Stimulated activated CD4-positive, alpha-beta T cell treated with anti-CD3 and anti-CD28 coated beads, TNF-alpha, amount 100 ng/mL, for 48 hours (primary cell): ENCODE measurements around the gene ITGB1BP1.

Source experiments
- DNase-seq, 3 donors: peaks; one replicate each; pipeline ENCODE4 v3.0.0-alpha.2; 2020; ENCODE audit warnings: low read depth in 3 of 3

Gene ITGB1BP1

DNA sequence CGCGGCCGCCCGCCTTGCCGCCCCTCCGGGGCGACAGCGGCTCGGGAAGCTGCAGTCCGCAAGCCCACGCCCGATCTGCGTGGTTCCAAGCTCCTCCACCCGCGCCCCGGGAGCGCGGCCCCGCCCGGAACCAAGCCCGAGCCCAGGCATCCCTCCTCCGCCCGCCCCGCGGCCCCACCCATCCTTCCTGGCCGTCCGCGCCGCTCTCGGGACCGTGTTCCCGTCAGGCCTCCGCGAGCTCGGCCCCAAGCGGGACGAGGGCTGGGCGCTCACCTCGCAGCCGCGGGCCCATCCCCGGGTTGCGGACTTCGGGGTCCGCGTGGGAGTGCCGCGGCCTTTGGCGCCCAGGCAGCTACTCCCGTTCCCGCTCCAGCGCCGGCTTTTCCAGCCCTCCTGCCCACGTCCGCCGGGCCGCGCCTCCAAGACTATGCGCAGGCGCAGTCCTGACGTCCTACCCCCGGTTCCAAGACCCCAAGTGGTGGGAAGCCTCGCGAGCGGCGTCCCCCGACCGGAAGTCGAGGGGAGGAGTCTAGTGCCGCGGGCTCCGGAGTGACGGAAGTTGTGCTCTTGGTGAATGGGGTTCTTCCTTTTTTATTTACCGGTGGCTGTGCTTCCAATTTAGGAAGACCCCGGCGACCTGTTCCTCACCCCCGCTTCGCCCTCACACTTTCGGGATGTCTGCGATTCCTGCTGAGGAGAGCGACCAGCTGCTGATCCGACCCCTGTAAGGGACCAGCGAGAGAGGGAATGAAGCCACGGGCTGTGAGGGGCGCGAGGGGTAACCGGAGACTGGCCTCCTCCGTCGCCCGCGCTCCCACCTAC lies at the start of gene ITGB1BP1, which contains the start of gene CPSF3:
TSS of gene ITGB1BP1 (minus strand) at position 429 of the 822 bp plus-strand sequence. CDS start 4,831 bp downstream, outside the sequence.
TSS of gene CPSF3 (plus strand) at position 555 of the 822 bp plus-strand sequence. CDS start at position 675, 120 bp downstream.
- peak; percentile 94 to 95 (median 95) for DNase-seq

- no peak for DNase-seq
These were observed 49.2 kb upstream of the ITGB1BP1 start for GRCh38 chr2:9472511-9472910.

DNA sequence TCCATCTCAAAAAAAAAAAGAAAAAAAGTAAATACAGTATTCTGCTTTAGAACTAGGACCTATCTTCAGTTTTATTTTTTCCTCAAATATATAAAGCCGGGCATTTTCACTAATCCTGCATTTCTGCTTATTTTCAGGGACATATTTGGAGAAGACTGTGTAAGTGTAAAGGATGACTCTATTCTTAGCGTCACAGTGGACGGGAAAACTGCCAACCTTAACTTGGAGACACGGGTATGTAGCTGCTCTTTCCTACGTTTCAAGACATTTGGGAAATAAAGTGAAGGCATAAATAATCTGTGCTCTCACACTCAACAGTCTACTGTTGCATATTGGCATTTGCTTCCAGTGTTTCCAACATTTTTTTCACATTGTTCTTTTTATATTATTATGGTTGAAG lies 47.9 kb upstream of the ITGB1BP1 start:
- no peak for DNase-seq

GRCh38 chr2:9467687-9468086 lies 44.4 kb upstream of the ITGB1BP1 start:
- DNase-seq: no peak

DNA sequence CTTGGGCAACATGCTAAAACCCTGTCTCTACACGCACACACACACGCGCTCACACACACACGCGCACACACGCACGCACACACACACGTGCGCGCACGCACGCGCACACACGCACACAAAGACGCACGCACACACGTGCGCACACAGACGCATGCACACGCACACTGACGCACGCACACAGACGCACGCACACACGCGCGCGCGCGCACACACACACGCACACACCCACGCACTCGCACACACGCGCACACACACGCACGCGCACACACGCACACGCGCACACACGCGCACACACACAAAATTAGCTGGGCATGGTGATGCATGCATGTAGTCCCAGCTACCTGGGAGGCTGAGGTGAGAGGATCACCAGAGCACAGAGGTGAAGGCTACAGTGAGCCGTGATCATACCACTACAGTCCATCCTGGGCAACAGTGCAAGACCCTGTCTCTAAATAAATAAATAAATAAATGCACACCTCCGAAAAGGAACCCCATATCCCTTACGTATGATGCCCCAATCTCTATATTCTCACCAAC lies 42.9 kb upstream of the ITGB1BP1 start:
- DNase-seq: no peak

GRCh38 chr2:9465170-9465569 lies 41.8 kb upstream of the ITGB1BP1 start:
- DNase-seq: no peak

- DNase-seq: no peak
These were observed 40.3 kb upstream of the ITGB1BP1 start for GRCh38 chr2:9463698-9464034.

DNA sequence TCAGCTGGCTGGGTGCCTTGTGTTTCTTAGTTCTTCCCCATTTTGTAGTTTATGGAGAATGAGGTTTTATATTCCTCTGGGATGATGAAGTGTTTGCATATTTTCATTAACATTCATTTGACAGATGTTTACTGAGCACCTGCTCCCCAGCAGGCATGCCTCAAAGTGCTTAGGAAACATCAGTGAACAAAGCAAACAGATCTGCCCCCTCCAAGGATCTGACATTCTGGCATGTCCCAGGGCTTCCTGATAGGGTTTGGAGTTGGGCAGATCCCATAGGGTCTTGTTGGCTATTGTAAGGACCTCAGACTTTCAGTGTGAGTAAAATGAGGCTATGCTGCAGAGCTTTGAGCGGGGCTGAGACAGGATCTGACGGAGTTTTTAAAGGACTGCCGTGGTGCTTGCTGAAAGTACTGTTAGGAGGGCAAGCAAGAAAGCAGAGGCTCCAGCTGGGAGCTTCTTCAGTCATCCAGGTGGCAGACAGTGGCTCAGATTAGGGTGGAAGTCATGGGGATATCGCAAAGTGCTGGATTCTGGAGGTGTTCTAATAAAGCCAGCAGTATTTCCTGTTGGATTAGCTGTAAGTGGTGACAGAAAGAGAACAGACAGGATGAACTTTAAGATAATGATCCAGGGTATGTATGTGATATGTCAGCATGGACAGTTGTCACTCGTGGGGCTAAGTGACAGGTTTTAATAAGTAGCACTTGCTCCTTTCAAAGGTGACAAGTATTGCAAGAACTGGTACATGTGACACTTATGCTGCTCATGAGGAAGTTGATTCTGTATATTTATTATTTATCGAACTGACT lies 39.8 kb upstream of the ITGB1BP1 start:
- no peak for DNase-seq

- DNase-seq: no peak
These were observed 39.0 kb upstream of the ITGB1BP1 start for GRCh38 chr2:9462313-9462712.

DNA sequence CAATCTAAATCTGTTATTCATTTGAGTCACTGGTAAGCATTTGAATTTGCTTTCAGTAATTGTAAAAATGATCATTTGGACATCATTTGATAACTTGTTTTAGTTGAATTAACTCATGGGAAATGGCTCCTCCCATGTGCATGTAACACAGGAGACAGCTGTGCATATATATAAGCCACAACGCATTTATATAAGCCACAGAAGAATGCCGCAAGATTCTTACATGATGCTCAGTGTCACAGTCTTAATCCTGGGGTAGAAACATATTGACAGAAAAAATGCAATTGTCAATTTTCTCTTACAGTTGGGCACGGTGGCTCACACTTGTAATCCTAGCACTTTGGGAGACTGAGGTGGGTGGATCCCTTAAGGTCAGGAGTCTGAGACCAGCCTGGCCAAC lies 37.8 kb upstream of the ITGB1BP1 start:
- no peak for DNase-seq

DNA sequence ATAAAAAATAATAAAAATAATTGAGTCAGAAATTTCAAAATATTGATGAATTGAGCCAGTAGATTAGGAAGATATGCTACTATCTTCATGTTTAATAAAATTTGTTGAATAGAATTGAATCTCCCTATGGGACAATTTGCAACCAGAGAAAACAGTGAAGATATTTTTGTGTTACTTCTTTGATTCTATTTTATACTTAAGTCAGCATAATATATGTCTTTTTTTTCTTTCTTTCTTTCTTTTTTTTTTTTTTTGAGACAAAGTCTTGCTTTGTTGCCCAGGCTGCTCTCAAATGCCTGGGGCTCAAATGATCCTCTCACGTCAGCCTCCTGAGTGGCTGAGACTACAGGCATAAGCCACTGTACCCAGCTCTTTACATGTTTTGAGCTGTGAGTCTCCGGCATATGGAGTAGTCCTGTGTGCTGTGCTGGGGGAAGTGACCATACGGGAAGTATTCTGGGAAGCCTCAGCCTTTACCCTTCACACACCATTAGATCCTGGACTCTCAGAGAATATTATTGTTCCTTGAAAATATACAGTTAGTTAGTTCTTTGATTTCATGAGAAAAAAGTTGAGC lies 37.2 kb upstream of the ITGB1BP1 start:
- no peak for DNase-seq

DNA sequence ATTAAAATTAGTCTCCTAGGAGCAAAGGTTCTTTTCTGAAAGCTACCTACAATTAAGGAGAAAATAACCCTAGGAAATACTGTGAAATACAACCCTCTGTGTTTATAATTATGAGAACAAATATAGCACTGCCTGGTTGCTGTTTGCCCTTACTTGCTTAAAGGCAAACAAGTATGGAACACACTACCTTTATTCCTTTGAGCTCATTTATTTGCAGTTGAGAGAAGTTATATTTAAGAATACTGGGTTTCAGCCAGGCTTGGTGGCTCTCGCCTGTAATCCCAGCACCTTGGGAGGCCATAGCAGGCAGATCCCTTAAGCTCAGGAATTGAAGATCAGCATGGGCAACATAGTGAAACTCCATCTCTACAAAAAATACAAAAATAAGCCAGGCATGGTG lies 27.9 kb upstream of the ITGB1BP1 start:
- no peak for DNase-seq

DNA sequence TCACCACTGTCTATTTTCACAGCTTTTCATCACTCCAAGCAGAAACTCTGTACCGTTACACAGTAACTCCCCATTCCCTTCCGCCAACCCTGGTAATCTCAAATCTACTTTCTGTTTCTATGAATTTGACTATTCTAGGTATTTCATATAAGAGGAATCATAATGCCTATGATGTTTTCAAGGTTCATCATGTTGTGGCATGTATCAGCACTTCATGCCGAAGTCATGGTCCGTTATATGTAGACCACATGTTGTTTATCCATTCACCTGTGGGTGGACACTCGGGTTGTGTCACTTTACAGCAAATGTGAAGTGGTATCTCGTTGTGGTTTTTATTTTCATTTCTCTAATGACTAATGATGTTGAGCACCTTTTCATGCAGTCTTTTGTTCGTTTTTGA lies 21.8 kb upstream of the ITGB1BP1 start:
- no peak for DNase-seq

- DNase-seq: no peak
These were observed 20.2 kb upstream of the ITGB1BP1 start for GRCh38 chr2:9443526-9443925.

DNA sequence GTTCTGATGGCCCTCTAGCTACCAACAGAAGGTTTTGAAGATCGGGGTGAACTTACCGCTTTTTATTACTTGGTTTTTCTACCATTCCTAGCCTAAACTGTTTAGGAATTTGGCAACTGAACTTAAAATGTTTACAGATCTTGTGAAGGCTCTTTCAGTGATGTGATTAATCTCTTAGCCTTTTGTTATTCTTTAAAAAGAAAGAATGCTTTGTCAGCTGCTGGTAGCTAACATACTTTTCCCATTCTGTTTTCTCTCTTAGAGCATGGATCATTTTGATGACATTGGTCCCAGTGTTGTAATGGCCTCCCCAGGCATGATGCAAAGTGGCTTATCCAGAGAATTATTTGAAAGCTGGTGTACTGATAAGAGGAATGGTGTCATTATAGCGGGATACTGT lies 18.2 kb upstream of the ITGB1BP1 start:
- DNase-seq: no peak

DNA sequence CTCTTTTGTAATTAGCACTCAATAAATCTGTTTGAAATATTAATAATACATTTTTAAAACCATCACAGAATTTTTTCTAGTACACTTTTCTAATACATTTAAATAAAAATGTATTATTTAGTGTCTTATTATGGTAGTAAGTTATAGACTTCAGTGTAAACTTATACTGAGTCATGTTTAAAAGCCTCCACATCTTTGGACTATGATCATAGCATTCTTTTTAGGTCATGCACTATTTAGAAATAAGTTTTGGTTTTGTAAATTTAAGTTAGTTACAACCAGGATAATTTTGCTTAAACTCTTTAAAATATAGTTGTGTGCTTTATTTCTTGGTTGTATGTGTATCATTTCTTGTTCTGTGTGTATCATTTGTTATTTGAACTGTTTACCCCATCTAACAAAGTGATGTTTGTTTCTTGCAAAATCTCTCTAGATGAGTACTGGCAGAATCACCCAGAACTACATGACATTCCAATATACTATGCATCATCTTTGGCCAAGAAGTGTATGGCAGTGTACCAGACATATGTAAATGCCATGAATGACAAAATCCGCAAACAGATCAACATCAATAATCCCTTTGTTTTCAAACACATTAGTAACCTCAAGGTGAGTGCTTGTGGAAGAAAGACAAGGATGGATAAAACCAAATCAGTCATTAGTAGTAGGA lies 16.9 kb upstream of the ITGB1BP1 start:
- DNase-seq: no peak

DNA sequence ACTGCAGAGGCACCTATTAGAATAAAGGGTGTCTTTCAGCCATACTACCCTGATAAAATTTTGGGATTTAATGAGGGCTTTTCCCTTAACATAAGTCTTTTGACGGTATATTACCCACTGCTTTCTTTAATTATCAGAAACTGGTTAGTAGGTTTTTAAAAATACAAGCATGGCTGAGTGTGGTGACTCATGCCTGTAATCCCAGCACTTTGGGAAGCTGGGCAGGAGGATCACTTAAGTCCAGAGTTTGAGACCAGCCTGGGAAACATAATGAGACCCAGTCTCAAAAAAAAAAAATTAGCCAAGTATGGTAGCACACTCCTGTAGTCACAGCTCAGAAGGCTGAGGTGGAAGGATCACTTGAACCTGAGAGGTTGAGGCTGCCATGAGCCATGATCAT lies 16.2 kb upstream of the ITGB1BP1 start:
- no peak for DNase-seq

DNA sequence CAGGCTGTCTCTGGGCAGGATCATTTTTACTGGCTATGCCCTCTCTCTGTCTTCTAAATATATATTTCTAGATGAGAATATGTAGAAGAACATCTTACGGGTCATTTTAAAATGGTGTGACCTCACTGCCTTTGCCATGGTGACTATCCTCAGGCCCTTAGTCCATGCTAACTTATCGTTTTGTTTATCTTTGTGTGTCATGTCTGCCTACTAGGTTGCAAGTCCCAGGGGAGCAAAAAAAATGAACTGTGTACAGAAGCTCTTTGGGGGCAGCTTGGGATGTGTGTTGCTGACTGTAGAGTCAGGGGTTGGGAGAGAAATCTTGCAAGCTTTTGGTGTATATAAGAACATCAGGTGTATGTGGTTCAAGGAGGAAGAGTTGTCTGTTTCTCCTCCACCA lies 11.2 kb upstream of the ITGB1BP1 start:
- DNase-seq: no peak

- no peak for DNase-seq
These were observed 7.3 kb upstream of the ITGB1BP1 start for GRCh38 chr2:9430316-9431293.

GRCh38 chr2:9428965-9429577 lies 5.7 kb upstream of the ITGB1BP1 start:
- no peak for DNase-seq
